GM19372 (cell line): ENCODE results near the gene SLC38A6.

ENCODE experiments used
- ATAC-seq: cut with Tn5 transposase; IDR thresholded peaks from one replicate; pipeline ENCODE4 v1.9.1; 2021; ENCODE audit warnings: mild to moderate bottlenecking, low read depth, moderate library complexity; ENCODE audit not compliant: unreplicated experiment

Gene SLC38A6

DNA sequence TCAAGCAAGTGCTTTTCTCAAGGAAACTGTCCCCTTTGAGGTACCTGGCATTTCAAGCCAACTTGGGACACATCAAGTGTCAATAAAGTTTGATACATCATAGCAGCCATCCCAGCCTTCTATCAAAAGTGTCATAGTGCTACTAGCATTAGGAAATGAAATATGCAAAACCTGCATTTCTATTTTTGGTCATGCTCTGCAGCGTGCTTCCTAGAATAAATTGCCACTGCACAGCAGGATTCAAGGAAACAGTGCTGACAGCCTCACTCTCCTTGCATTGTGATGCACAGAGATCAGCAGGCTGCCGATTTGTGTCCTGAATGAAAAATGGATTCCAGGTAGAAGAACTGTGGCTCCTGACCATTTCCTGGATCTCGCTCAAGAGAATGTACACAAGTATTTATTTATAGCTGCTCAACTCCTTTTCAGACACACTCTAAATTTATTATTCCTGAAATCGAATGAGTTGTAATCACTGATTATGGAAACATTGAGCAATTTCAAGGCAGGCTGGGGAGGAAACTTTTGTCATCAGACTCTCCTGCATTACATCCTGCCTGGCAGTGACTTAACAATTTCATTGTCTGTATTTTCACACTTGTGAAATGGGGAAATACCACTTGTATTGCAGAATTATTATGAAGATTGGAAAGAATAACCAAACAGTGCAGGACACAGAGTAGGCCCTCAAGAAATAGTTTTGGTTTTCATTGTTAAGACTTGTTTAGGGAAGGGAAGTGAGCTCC lies 120.9 kb downstream of the SLC38A6 start:
- ATAC-seq, result no peak
